ENCODE results near the gene DSTN. TPM values are rescaled to one million over a fixed set of nuclear protein-coding genes. Genes with fewer than 3 reads are reported as not detected.

DSTN gene
- total RNA-seq, 6 experiments from 2014 or later, result 65.8 to 94.4 (median 86.9) TPM

DNA sequence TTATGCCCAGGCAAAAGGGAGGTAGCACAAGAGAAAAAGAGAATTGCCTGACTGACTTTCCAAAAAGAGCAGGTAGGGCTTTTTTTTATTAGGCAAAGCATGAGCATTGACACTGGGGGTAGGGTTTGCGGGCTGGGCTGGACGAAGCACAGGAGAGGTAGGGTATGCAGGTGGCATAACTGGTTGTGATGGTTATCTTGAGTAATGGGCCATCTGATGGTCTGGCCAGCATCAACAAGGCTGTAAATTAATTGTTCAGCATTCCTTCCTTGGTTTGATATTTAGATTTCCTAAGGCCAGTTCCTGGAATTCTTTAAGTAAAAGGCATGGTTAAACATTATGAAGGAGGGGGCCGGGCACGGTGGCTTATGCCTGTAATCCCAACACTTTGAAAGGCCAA is 24.7 kb upstream of the DSTN start:
- intact Hi-C loops (cut with DNase I), result no loop called here

DNA sequence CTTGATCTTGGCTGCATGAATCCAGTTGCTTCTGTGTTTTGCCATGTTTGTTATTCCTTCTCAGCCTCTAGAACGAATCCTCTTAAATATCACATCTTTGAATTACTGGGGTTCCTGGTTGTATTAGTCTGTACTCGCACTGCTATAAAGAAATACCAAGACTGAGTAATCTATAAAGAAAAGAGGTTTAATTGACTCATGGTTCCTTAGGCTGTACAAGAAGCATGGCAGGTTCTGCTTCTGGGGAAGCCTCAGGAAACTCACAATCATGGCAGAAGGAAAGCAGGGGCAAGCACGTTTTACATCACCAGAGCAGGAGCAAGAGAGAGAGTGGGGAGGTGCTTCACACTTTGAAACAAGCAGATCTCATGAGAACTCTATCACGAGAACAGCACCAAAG is 20.7 kb upstream of the DSTN start:
- intact Hi-C loops (cut with DNase I), result no loop called here
- H3K27ac ChIP-seq, result no peak overlapping the region
- 82% methylated on average over 3 of the region's 4 CpGs for WGBS (ENCODE audit: insufficient coverage, low coverage, low lambda C conversion rate, missing lambda C conversion rate)
- no peak for ATAC-seq
- no peaks in the 10 kb centered on the region for H3K27me3 ChIP-seq
- H3K9me3 ChIP-seq, result no peaks in the 10 kb centered on the region
- DNase-seq, result no peak
- H3K4me3 ChIP-seq, result no peak overlapping the region
- TF ChIP-seq POLR2A (IDR thresholded peaks at IDR 0.05), result no peak
- TF ChIP-seq, protein P1, sequence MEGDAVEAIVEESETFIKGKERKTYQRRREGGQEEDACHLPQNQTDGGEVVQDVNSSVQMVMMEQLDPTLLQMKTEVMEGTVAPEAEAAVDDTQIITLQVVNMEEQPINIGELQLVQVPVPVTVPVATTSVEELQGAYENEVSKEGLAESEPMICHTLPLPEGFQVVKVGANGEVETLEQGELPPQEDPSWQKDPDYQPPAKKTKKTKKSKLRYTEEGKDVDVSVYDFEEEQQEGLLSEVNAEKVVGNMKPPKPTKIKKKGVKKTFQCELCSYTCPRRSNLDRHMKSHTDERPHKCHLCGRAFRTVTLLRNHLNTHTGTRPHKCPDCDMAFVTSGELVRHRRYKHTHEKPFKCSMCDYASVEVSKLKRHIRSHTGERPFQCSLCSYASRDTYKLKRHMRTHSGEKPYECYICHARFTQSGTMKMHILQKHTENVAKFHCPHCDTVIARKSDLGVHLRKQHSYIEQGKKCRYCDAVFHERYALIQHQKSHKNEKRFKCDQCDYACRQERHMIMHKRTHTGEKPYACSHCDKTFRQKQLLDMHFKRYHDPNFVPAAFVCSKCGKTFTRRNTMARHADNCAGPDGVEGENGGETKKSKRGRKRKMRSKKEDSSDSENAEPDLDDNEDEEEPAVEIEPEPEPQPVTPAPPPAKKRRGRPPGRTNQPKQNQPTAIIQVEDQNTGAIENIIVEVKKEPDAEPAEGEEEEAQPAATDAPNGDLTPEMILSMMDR (IDR thresholded peaks at IDR 0.05), result no peak
- no peaks in the 10 kb centered on the region for H3K36me3 ChIP-seq
- no peaks in the 10 kb centered on the region for H3K4me1 ChIP-seq

More for the DNA sequence above, 24.7 kb upstream of the DSTN start:
- TF ChIP-seq, protein P1 (IDR thresholded peaks at IDR 0.05), result no peak
- no peak for TF ChIP-seq POLR2A (IDR thresholded peaks at IDR 0.05)
- H3K27ac ChIP-seq, result no peak overlapping the region
- peaks cover 0 to 13% (median 3%) of the 10 kb centered on the region in 4 donors for H3K4me1 ChIP-seq
- ATAC-seq (no peak), DNase-seq (no peak)
- H3K36me3 ChIP-seq, result no peaks in the 10 kb centered on the region
- WGBS (ENCODE audit: insufficient coverage, low coverage, low lambda C conversion rate, missing lambda C conversion rate), result 95% methylated on average over 2 of the region's 4 CpGs
- H3K4me3 ChIP-seq, result no peak overlapping the region
- no peaks in the 10 kb centered on the region for H3K9me3 ChIP-seq
- H3K27me3 ChIP-seq, result no peaks in the 10 kb centered on the region

DNA sequence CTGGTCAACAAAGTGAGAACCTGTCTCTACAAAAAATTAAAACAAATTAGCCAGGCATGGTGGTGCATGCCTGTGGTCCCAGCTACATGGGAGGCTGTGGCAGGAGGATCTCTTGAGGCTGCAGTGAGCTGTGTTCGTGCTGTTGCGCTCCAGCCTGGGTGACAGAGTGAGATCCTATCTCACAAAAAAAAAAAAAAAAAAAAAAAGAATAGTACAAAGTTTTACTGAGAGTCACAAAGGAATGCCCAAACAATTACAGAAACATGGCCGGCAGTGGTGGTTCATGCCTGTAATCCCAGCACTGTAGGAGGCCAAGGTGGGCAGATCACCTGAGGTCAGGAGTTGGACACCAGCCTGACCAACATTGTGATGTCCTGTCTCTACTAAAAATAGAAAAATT is 14.8 kb upstream of the DSTN start:
- Histone ChIP-seq H3K4me1 (peaks cover 0 to 11% (median 2%) of the 10 kb centered on the region in 4 donors), H3K36me3 (no peaks in the 10 kb centered on the region), H3K9me3 (no peaks in the 10 kb centered on the region), H3K27me3 (no peaks in the 10 kb centered on the region), H3K27ac (no peak overlapping the region), H3K4me3 (no peak overlapping the region)
- whole genome bisulfite sequencing (ENCODE audit: insufficient coverage, low coverage, low lambda C conversion rate, missing lambda C conversion rate), result 92% methylated on average over 3 of the region's 3 CpGs
- no peak for DNase-seq
- TF ChIP-seq POLR2A (IDR thresholded peaks at IDR 0.05), result no peak
- TF ChIP-seq, protein P1 (IDR thresholded peaks at IDR 0.05), result no peak
- intact Hi-C loops (cut with DNase I), result no loop called here
- ATAC-seq, result no peak

DNA sequence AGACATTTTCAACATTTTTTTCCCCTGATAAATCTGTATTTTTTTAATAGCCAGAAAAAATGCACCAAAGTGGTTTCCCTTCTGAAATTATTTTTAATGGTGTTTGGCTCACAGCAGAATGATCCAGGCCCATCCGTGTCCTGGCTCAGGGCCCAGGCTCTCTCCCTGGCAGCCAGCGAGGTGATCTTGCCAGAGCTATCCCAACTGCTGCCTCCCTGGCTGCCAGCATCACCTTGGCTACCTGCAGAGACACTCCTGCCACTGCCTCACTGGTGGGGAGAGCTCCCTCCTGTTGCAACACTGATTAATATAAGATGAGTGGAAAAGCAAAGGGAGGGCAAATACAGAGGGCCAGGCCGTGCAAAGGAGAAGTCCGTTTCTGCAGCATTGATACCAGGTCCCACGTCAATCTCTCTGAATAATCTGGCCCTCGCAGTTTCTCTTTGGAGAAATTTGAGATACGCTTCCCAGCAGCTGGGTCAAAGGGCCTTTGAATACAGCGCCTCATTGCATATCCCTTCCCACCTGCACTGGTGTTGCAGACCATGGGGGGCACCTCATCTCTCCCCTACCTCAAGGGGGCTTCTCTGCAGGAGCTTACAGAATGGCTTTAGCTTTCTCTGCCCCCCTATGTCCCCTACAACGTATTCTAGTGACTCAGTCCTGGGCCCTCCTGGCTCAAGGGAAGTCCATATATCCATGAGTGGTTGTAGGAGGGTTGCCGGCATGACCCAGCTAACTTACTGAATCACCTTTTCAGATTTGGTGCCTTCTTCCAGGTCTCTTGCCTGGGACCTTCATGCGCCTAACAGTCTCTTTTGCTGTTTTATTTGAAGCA is 12.8 kb upstream of the DSTN start:
- peak; percentile 84 to 94 (median 92) for DNase-seq
- ATAC-seq, result peak; percentile 96 to 100 (median 99)
- intact Hi-C loops (cut with DNase I), result no loop called here
- H3K4me1 ChIP-seq, result peaks cover 0 to 11% (median 2%) of the 10 kb centered on the region in 4 donors
- H3K27me3 ChIP-seq, result no peaks in the 10 kb centered on the region
- H3K4me3 ChIP-seq, result no peak overlapping the region
- TF ChIP-seq, protein P1 (IDR thresholded peaks at IDR 0.05), result no peak
- no peaks in the 10 kb centered on the region for H3K9me3 ChIP-seq
- no peaks in the 10 kb centered on the region for H3K36me3 ChIP-seq
- peak overlapping the region in 1 of 3 donors; percentile 19 for H3K27ac ChIP-seq
- WGBS (ENCODE audit: insufficient coverage, low coverage, low lambda C conversion rate, missing lambda C conversion rate), result 45% methylated on average over 8 of the region's 11 CpGs
